Stimulated activated CD8-positive, alpha-beta memory T cell treated with anti-CD3 and anti-CD28 coated beads, Interleukin-4, amount 100 ng/mL, for 24 hours (primary cell): Measurements from ENCODE around the gene ABCA9.

Experiments used
- DNase-seq: peaks from one replicate; pipeline ENCODE4 v3.0.0-alpha.2; 2020; ENCODE audit warnings: low read depth

Gene ABCA9

DNA sequence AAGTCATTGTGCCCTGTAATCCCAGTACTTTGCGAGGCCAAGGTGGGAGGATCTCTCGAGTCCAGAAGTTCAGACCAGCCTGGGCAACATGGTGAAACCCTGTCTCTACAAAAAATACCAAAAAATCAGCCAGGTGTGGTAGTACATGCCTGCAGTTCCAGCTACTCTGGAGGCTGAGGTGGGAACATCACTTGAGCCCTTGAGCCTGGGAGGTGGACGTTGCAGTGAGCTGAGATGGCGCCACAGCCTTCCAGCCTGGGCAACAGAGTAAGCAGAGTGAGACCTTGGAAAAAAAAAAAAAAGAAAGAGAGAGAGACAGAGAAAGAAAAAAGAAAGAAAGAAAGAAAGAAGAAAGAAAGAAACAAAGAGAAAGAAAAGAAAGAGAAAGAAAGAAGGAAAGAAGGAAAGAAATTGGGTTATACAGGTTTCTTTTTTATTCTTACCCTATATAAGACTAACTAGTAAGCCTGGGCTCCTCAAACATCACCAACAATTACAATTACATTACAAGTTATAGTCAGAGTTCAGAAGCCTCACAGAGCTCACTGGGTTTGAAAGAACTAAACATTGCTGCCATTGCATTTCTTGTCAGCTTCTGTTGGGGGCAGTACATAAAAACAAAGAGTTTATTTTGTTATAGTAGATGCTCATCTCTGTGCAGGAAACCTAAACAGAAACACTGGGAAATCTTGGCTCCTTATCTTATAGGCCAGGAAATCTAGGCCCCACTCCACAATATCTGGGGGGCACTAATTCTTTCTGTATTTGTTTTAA, 6.7 kb upstream of the ABCA9 start:
- no peak for DNase-seq

DNA sequence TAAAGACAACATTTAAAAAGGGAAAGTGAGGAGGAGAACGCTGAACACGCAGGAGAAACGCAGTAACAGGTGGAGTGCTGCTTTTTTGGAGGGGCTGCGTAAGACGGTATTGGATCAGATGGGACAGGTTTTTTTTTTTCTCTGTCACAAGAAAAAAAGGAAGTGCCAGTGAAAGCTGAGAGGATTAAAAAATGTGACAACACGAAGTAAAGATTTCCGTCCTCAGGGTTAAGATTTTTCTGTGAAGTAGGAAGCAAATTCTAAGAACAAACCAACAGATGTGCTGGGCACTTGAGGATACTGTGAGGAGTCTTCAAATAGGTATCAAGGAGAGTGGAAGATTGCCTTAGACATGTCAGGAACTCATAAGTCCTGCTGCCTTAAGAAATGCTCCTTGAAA, 5.8 kb upstream of the ABCA9 start:
- no peak for DNase-seq

DNA sequence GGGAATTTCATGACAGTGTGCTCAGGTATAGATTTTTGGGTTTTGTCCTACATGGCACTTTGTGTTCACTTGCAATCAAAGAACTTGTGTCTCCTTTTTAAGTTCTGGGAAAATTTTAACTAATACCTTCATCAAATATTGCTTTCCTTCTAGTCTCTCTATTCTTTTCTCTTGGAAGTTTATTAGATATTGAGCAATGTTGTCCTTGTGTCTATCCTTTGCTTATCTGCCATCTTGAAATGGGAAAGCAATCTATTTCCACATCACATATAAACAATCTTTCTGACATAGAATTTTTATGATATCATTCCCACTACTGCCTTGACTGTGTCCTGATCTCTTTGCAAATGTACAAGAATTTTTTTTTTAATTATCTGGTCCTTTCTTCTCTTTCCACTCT, 4.4 kb upstream of the ABCA9 start:
- no peak for DNase-seq

DNA sequence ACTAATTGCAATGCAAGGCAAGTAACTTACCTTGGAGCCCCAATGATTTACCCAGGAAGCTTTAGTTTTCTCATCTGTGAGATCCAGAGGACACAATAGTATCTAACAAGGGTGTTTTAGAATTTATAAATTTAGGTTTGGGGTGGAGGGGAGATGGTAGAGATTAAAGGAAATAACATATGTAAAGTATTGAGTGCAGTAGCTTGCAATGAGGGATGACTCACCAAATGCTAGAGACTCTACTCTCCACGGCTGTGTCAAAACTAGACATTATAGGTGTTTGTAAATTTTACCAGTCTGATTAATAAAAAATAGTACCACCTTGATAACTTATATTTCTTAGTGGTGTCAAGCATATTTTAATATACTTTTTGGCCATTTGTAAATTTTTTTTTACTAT, 3.7 kb upstream of the ABCA9 start:
- DNase-seq = no peak

GRCh38 chr17:69064001-69064400, 3.3 kb upstream of the ABCA9 start:
- DNase-seq = no peak

GRCh38 chr17:69062860-69063581, 2.3 kb upstream of the ABCA9 start:
- no peak for DNase-seq

- DNase-seq = no peak
These were observed 1.2 kb upstream of the ABCA9 start for GRCh38 chr17:69061721-69062556.

DNA sequence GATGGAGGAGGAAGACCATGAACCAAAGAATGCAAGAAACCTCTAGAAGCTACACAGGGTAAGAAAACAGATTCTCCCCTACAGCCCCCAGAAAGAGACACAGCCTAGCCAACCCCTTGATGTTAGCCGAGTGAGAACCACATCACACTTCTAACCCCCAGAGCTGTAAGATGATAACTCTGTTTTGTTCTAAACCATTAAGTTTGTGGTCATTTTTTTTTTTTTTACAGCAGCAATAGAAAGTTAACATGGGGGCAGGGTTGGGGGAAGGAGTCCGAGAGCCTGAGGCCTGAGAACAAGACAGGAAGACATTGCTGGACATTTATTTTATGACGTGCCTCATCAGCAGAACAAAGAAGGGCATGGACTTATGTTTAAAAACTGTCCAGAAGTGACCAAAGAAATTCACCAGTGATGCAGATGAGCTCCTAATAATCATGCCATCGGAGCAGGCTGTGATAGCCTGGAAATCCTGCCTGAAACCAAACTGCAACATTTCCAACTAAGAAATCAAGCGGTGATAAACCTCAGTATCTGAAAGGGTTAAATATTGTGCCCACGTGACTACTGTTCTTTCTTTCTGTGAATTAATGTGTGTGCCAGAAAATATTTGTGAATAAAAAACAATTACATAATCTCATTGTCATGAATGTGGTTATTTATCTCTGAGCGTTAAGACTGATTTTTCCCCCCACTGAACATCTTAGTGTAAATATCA, 1.1 kb downstream of the ABCA9 start:
- no peak for DNase-seq

- no peak for DNase-seq
These were observed 2.6 kb downstream of the ABCA9 start for GRCh38 chr17:69058165-69058564.

DNA sequence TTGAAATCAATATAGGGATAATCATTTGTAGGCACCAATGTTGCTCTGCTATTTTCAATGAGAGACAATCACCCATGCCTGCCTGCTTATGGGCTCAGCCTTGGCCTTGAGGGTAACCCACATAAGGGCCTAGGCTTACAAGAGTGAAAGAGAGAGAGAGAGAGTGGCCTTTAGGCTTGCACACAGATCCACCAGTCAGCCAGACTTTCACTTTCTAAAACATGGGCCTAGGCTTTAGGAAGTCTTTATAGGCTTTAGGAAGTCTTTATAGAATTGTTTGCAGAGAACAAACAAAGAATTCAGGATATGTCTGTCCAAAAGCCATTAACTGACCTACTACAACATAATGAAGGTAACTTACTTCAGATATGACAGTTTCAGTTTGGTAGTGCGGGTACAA, 3.4 kb downstream of the ABCA9 start:
- DNase-seq = no peak

GRCh38 chr17:69056179-69056823, 4.4 kb downstream of the ABCA9 start:
- no peak for DNase-seq

GRCh38 chr17:69055334-69055733, 5.4 kb downstream of the ABCA9 start:
- no peak for DNase-seq

DNA sequence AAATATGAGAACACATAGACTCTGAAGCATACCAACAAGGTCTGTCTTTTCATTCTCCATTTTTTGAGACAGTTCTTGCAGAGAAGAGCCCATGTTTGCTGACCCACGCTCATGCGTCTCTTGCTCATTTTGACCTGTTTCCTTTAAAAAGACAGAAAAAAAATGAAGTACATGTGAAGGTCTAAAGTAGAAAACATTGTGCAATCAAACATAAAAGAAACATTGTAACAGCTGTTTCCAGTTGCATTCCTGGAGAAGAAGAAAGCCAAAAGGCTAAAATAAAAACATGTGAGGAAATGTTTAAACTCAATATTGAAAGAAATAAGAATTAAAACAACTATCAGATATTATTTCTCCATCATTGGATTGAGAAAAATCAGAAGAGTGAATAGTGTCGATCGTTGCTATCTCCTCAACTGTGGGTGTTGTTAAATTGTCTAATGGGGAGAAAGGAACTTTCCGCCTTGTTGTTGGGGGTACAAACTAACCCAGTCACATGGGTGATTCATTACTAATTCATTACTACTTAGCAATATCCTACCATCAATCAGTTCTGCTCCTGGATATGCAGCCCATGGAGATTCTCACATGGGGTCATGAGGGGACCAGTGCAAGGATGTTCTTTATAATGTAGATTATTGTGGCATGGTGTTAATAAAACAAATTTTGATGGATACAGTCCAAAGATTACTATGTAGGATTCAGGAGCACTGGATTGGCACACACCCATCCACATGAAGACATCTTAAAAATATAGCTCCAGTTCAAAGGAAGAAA, 9.5 kb downstream of the ABCA9 start:
- DNase-seq = no peak

DNA sequence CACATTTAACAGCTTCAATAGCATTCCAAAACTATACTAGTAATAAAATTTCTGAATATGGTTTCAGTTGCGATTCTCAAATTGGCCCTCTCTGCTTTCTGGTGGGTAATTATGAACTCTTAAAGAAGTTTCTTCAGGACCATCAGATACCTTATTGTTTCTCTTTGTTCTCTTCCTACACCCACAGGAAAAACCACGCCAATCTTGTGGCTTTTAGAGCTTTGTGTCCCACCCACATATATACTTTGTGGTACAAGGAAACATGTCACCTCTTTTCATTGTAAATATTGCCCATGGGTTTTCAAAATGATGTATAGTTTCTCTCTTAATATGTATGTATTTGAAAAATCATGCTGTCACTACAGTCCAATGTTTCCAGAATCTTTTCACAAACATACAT, 12.1 kb downstream of the ABCA9 start:
- DNase-seq = no peak

GRCh38 chr17:69047368-69048263, 13.1 kb downstream of the ABCA9 start:
- DNase-seq = no peak

DNA sequence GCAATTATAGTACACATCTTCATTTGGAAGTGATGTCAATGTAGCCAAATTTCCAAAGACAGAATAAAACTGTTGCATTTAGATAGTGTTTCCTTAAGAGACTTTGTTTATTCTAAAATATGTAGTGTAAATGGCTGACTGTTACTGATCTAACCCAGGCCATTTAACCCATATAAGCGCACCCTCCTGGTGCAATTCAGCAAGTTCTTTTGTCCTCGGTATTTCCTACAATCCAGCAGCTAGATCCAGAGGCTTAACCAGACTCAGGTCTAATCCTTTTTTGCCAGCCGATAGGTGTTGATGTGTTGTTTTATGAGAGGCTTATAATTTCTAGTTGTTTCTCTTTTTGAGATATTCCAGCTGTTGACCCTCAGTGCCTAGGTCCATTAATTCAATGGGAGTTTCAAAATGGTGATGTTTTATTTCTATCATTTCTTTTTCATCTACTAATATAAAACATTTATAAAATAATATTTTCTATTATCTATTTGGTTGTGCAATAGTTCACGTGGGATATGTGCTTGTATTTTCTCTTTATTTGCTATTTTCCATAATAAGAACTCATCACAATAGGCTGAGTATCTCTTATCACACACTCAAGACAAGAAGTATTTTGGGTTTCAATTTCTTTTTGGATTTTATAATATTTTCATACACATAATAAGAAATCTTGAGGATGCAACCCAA, 14.5 kb downstream of the ABCA9 start:
- no peak for DNase-seq

- DNase-seq = no peak
These were observed 15.1 kb downstream of the ABCA9 start for GRCh38 chr17:69045646-69046045.

DNA sequence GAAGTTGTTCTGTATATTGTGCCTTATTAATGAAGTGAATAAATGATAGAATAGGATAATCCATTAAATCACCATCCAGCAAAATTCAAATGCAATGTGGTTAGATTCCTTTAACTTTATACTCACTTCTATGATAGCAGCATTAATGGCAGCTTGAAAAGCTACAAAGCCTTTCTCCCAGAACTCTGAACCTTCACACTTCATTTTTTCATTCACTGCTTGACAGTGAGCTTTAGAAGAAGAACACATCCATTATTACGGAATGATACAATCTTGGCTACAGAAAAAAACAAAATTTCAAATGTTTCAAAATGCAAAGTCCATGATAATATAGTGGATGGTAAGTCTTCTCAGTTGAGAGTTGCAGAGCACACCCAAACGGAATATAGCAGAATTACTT, 16.4 kb downstream of the ABCA9 start:
- DNase-seq = no peak

DNA sequence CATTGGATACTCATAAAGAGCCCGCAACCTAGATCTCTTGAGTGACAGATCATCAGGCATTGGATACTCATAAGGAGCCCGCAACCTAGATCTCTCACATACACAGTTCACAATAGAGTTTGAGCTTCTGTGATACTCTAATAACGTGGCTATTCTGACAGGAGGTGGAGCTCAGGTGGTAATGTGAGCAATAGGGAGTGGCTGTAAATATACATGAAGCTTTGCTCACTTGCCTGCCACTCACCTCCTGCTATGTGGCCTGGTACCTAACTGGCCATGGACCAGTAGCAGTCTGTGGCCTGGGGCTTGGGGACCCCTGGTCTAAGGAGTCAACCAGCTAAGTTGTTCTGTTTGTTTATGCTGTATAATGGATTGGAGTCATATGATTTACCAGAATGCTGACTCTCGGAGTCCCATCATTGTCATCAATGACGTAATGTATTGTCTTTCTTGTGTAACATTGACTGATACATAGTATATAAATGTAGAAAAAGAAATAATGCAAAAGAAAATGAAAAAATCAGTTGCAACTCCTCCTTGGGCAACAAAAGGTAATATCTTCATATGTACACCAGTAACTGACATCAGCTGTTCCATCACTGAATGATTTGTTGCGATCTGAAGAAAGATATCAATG, 17.5 kb downstream of the ABCA9 start:
- no peak for DNase-seq
